Caco-2 (cell line): Measurements from ENCODE around the gene ASRGL1. TPM values are rescaled to one million over a fixed set of nuclear protein-coding genes. Genes with fewer than 3 reads are reported as not detected.
A peak's percentile ranks its signal among the peaks of the same experiment; 100 is the strongest.

Source experiments
- BruUV-seq: library from RNA; stranded (reverse); fragments of 400-500 nt; replicated peaks from 2 replicates; lab custom pipeline; 2021; lab: Mats Ljungman, UMichigan
- CTCF ChIA-PET: fragments of 300-600 bp; sonication (Branson Sonifier 250); formaldehyde crosslinking; loops from one replicate; lab custom pipeline; 2022; ENCODE audit warnings: antibody characterized with exemption; lab: Charles Lee
- POLR2A ChIA-PET: fragments of 300-600 bp; sonication (Branson Sonifier 250); formaldehyde crosslinking; loops from one replicate; lab custom pipeline; 2022; ENCODE audit warnings: antibody characterized with exemption; lab: Charles Lee
- DNase-seq, 2 experiments: peaks; one replicate each; pipeline versions ENCODE4 v3.0.0 to v3.0.0-alpha.2; 2020 to 2022
- H3K27me3 ChIP-seq: replicated peaks from 2 replicates; pipeline ENCODE4 v1.6.0; 2011; ENCODE audit warnings: low read length; ENCODE audit not compliant: control insufficient read depth, insufficient read depth
- H3K36me3 ChIP-seq: 2 replicates; pipeline ENCODE4 v1.5.1; 2011; ENCODE audit warnings: low read length; ENCODE audit not compliant: control insufficient read depth, insufficient read depth
- H3K4me1 ChIP-seq: fragments of 250-450 bp; sonication (Bioruptor Pico); 2 replicates; pipeline ENCODE4 v1.5.1; 2020; ENCODE audit warnings: mild to moderate bottlenecking
- H3K4me3 ChIP-seq: 2 replicates; pipeline ENCODE4 v1.5.1; 2011; ENCODE audit warnings: low read depth, mild to moderate bottlenecking, control low read depth, low read length
- H3K9me3 ChIP-seq: fragments of 250-450 bp; sonication (Bioruptor Pico); 2 replicates; pipeline ENCODE4 v1.5.1; 2020; ENCODE audit warnings: mild to moderate bottlenecking, moderate library complexity
- H3K27ac Mint-ChIP-seq: one replicate; pipeline ENCODE4 v1.8.0; 2022; ENCODE audit warnings: mixed read lengths; ENCODE audit not compliant: unreplicated experiment
- H3K27me3 Mint-ChIP-seq: one replicate; pipeline ENCODE4 v1.8.0; 2022; ENCODE audit warnings: mixed read lengths; ENCODE audit not compliant: insufficient read depth, unreplicated experiment
- H3K36me3 Mint-ChIP-seq: one replicate; pipeline ENCODE4 v1.8.0; 2022; ENCODE audit warnings: mild to moderate bottlenecking, mixed read lengths; ENCODE audit not compliant: insufficient read depth, unreplicated experiment
- H3K4me1 Mint-ChIP-seq: one replicate; pipeline ENCODE4 v1.8.0; 2022; ENCODE audit warnings: low read depth, mixed read lengths; ENCODE audit not compliant: unreplicated experiment
- H3K4me3 Mint-ChIP-seq: one replicate; pipeline ENCODE4 v1.8.0; 2022; ENCODE audit warnings: mild to moderate bottlenecking, moderate library complexity, mixed read lengths; ENCODE audit not compliant: unreplicated experiment
- H3K9me3 Mint-ChIP-seq: one replicate; pipeline ENCODE4 v1.8.0; 2022; ENCODE audit warnings: mixed read lengths; ENCODE audit not compliant: unreplicated experiment
- CTCF ChIP-seq, 2 experiments: fragments of 200-600 bp in 1 of 2; IDR thresholded peaks; 1 replicate in 1 of 2; 2 replicates in 1 of 2; pipeline versions ENCODE4 v1.5.1 to v1.8.0; 2011 to 2022; ENCODE audit warnings: antibody characterized with exemption in 1 of 2, control low read depth in 1 of 2, inconsistent platforms in 1 of 2, low read depth in 1 of 2, low read length in 1 of 2, mild to moderate bottlenecking in 1 of 2, moderate library complexity in 1 of 2; ENCODE audit not compliant: insufficient read depth in 1 of 2, severe bottlenecking in 1 of 2, unreplicated experiment in 1 of 2
- intact Hi-C: fragments of 100-400 bp; cut with micrococcal nuclease; formaldehyde crosslinking; loops from one replicate; pipeline ENCODE4 v1.10.0; 2022; ENCODE audit not compliant: unreplicated experiment
- total RNA-seq: library from RNA; stranded (reverse); gene quantifications from 2 replicates; pipeline ENCODE4 v1.2.3, GENCODE V29; 2022

The ASRGL1 gene
- total RNA-seq, 1 experiment from 2014 or later, result 41.1 TPM

GRCh38 chr11:62393735-62394134, 56.5 kb downstream of the ASRGL1 start:
- Histone ChIP-seq H3K36me3 (no peaks in the 10 kb centered on the region), H3K4me3 (no peak overlapping the region), H3K4me1 (peaks cover 53% of the 10 kb centered on the region), H3K27me3 (no peaks in the 10 kb centered on the region), H3K9me3 (no peaks in the 10 kb centered on the region)
- peaks cover 6% of the 10 kb centered on the region for H3K36me3 Mint-ChIP-seq
- no peak for DNase-seq
- ChIA-PET CTCF (interaction anchor here (0.9 to 4.4 kb wide), 9 partner anchors 14 to 303 kb away, joined by 3 to 79 read pairs (median 5); partner anchors contain the start of genes AHNAK and TUT1), POLR2A (interaction anchor here (1.1 kb wide), 1 partner anchor 180 kb away, joined by 3 read pairs; no protein-coding TSS in a partner anchor)
- no peak overlapping the region for H3K27ac Mint-ChIP-seq
- H3K9me3 Mint-ChIP-seq, result no peaks in the 10 kb centered on the region
- peaks cover 24% of the 10 kb centered on the region for H3K4me1 Mint-ChIP-seq
- intact Hi-C loops, result loop anchor here (1.0 to 10.0 kb wide), 5 partner anchors 11 to 281 kb away; partner anchors contain the start of genes LBHD1, UBXN1 and UQCC3
- no TSS peak for BruUV-seq
- no peak overlapping the region for H3K4me3 Mint-ChIP-seq
- peak in 1 of 2 experiments; percentile 17 for TF ChIP-seq CTCF (IDR thresholded peaks at IDR 0.05; ENCODE audit: insufficient read depth in 1 of 2, low read depth in 1 of 2, low read length in 1 of 2, severe bottlenecking in 1 of 2, unreplicated experiment in 1 of 2)
- H3K27me3 Mint-ChIP-seq, result no peaks in the 10 kb centered on the region

- intact Hi-C loops, result loop anchor here (1.0 to 10.0 kb wide), 6 partner anchors 32 to 280 kb away; partner anchors contain the start of genes LBHD1, UBXN1 and UQCC3
- Mint-ChIP-seq H3K36me3 (peaks cover 12% of the 10 kb centered on the region), H3K27ac (peak overlapping the region; percentile 38), H3K4me1 (peaks cover 32% of the 10 kb centered on the region), H3K9me3 (no peaks in the 10 kb centered on the region), H3K27me3 (no peaks in the 10 kb centered on the region), H3K4me3 (no peak overlapping the region)
- CTCF ChIA-PET, result interaction anchor here (0.6 to 4.4 kb wide), 17 partner anchors 14 to 358 kb away, joined by 3 to 79 read pairs (median 4); partner anchors contain the start of genes EEF1G and TUT1
- DNase-seq, result peak; percentile 72 to 80
- no peaks in the 10 kb centered on the region for H3K27me3 ChIP-seq
- H3K36me3 ChIP-seq, result no peaks in the 10 kb centered on the region
- H3K4me1 ChIP-seq, result peaks cover 65% of the 10 kb centered on the region
- no peak overlapping the region for H3K4me3 ChIP-seq
- POLR2A ChIA-PET, result interaction anchor here (0.6 to 1.2 kb wide), 4 partner anchors 86 to 270 kb away, joined by 3 to 13 read pairs (median 4); partner anchors contain the start of genes C11orf98, CSKMT, EEF1G and TUT1
- no peaks in the 10 kb centered on the region for H3K9me3 ChIP-seq
- peak; percentile 66 to 74 for TF ChIP-seq CTCF (IDR thresholded peaks at IDR 0.05; ENCODE audit: insufficient read depth in 1 of 2, low read depth in 1 of 2, low read length in 1 of 2, severe bottlenecking in 1 of 2, unreplicated experiment in 1 of 2)
- no TSS peak for BruUV-seq
Measured at GRCh38 chr11:62394825-62395538, 57.7 kb downstream of the ASRGL1 start.

- intact Hi-C loops, result loop anchor here (1.0 to 10.0 kb wide), 6 partner anchors 31 to 279 kb away; partner anchors contain the start of genes LBHD1, UBXN1 and UQCC3
- H3K4me3 Mint-ChIP-seq, result no peak overlapping the region
- H3K36me3 Mint-ChIP-seq, result peaks cover 12% of the 10 kb centered on the region
- H3K36me3 ChIP-seq, result no peaks in the 10 kb centered on the region
- no peak for TF ChIP-seq CTCF (IDR thresholded peaks at IDR 0.05; ENCODE audit: insufficient read depth in 1 of 2, low read depth in 1 of 2, low read length in 1 of 2, severe bottlenecking in 1 of 2, unreplicated experiment in 1 of 2)
- H3K4me3 ChIP-seq, result no peak overlapping the region
- peak overlapping the region; percentile 38 for H3K27ac Mint-ChIP-seq
- BruUV-seq, result no TSS peak
- H3K27me3 Mint-ChIP-seq, result no peaks in the 10 kb centered on the region
- H3K9me3 ChIP-seq, result no peaks in the 10 kb centered on the region
- peaks cover 75% of the 10 kb centered on the region for H3K4me1 ChIP-seq
- peaks cover 32% of the 10 kb centered on the region for H3K4me1 Mint-ChIP-seq
- ChIA-PET POLR2A (interaction anchor here (1.1 to 1.2 kb wide), 3 partner anchors 85 to 196 kb away, joined by 4 to 13 read pairs (median 5); partner anchors contain the start of genes EEF1G and TUT1), CTCF (interaction anchor here (0.6 to 4.4 kb wide), 11 partner anchors 23 to 178 kb away, joined by 3 to 79 read pairs (median 9); partner anchors contain the start of gene EEF1G)
- no peaks in the 10 kb centered on the region for H3K9me3 Mint-ChIP-seq
- DNase-seq, result peak in 1 of 2 experiments; percentile 65
- no peaks in the 10 kb centered on the region for H3K27me3 ChIP-seq
Measured at GRCh38 chr11:62395885-62396551, 58.8 kb downstream of the ASRGL1 start.
